Keratinocyte (primary cell): ENCODE results near the gene ACTMAP. TPM values are rescaled to one million over a fixed set of nuclear protein-coding genes. Genes with fewer than 3 reads are reported as not detected.

Source experiments
- DNase-seq: peaks from one replicate; pipeline ENCODE4 v3.0.0-alpha.2; 2011; ENCODE audit warnings: low read depth, missing footprints, low spot score
- FAIRE-seq: peaks from 2 replicates; lab custom pipeline; 2011; peaks lifted over from hg19 to GRCh38; lab: Jason Lieb, UNC
- H2AFZ ChIP-seq: 2 replicates; pipeline ENCODE4 v1.6.0; 2012; ENCODE audit warnings: low read length, control low read depth, inconsistent platforms; ENCODE audit not compliant: control insufficient read depth
- H3K27ac ChIP-seq: 2 replicates; pipeline ENCODE4 v1.5.1; 2011; ENCODE audit warnings: low read length; ENCODE audit not compliant: control insufficient read depth, insufficient read depth
- H3K27me3 ChIP-seq: 3 replicates; pipeline ENCODE4 v1.6.0; 2011; ENCODE audit warnings: low read length; ENCODE audit not compliant: control insufficient read depth, insufficient read depth; ENCODE audit errors: extremely low read depth
- H3K36me3 ChIP-seq, 2 experiments: 2 replicates in 1 of 2; 3 replicates in 1 of 2; pipeline ENCODE4 v1.5.1; 2011; ENCODE audit warnings: low read length in 2 of 2, mild to moderate bottlenecking in 1 of 2; ENCODE audit not compliant: control insufficient read depth in 2 of 2, insufficient read depth in 2 of 2; ENCODE audit errors: extremely low read depth in 1 of 2
- H3K4me1 ChIP-seq: 3 replicates; pipeline ENCODE4 v1.5.1; 2011; ENCODE audit warnings: low read length; ENCODE audit not compliant: control insufficient read depth, insufficient read depth; ENCODE audit errors: extremely low read depth
- H3K4me2 ChIP-seq: 3 replicates; pipeline ENCODE4 v1.6.0; 2011; ENCODE audit warnings: low read depth, low read length; ENCODE audit not compliant: control insufficient read depth, insufficient read depth; ENCODE audit errors: extremely low read depth
- H3K4me3 ChIP-seq, 3 experiments: fragments of 200-600 bp in 1 of 3; sonication (generic) in 1 of 3; 2 replicates in 2 of 3; 3 replicates in 1 of 3; pipeline ENCODE4 v1.5.1; 2011 to 2016; ENCODE audit warnings: low read length in 3 of 3, mild to moderate bottlenecking in 3 of 3, control low read depth in 2 of 3, inconsistent platforms in 1 of 3, low read depth in 1 of 3, mixed read lengths in 1 of 3, mixed run types in 1 of 3, moderate library complexity in 1 of 3; ENCODE audit not compliant: control insufficient read depth in 2 of 3, insufficient read depth in 2 of 3; ENCODE audit errors: extremely low read depth in 1 of 3
- H3K79me2 ChIP-seq: 2 replicates; pipeline ENCODE4 v1.6.0; 2012; ENCODE audit warnings: low read length; ENCODE audit not compliant: control insufficient read depth, insufficient read depth
- H3K9ac ChIP-seq: 3 replicates; pipeline ENCODE4 v1.6.0; 2011; ENCODE audit warnings: low read length; ENCODE audit not compliant: control insufficient read depth, insufficient read depth; ENCODE audit errors: extremely low read depth
- H3K9me1 ChIP-seq: 3 replicates; pipeline ENCODE4 v1.6.0; 2011; ENCODE audit warnings: low read length; ENCODE audit not compliant: control insufficient read depth, insufficient read depth; ENCODE audit errors: extremely low read depth
- H3K9me3 ChIP-seq: 2 replicates; pipeline ENCODE4 v1.5.1; 2012; ENCODE audit warnings: low read depth, low read length; ENCODE audit not compliant: control insufficient read depth
- H4K20me1 ChIP-seq: 3 replicates; pipeline ENCODE4 v1.6.0; 2011; ENCODE audit warnings: low read length; ENCODE audit not compliant: control insufficient read depth, insufficient read depth; ENCODE audit errors: extremely low read depth
- CTCF ChIP-seq, 3 experiments: IDR thresholded peaks in 1 of 3; conservative IDR thresholded peaks in 1 of 3; optimal IDR thresholded peaks in 1 of 3; 2 replicates in 2 of 3; 3 replicates in 1 of 3; pipeline versions ENCODE3 to v1.5.1; 2011; ENCODE audit warnings: low read length in 3 of 3, mild to moderate bottlenecking in 3 of 3, moderate library complexity in 2 of 3, control low read depth in 1 of 3, inconsistent platforms in 1 of 3; ENCODE audit not compliant: insufficient read depth in 2 of 3; ENCODE audit errors: extremely low read depth in 1 of 3
- EZH2 ChIP-seq: IDR thresholded peaks from one replicate; pipeline ENCODE4 v1.6.1; 2012; ENCODE audit warnings: inconsistent platforms, mild to moderate bottlenecking, low read length, moderate library complexity
- dilution Hi-C: fragments of 300-500 bp; cut with MboI; formaldehyde crosslinking; loops from one replicate; pipeline ENCODE4 v1.7.0; 2020; ENCODE audit warnings: low sequenced_read_pairs; ENCODE audit not compliant: extremely low pct_ligation_motif_present
- polyA plus RNA-seq, 5 experiments: library from polyadenylated mRNA; depleted of rRNA in 3 of 5; stranded (reverse) in 3 of 5; stranded (forward) in 1 of 5; unstranded in 1 of 5; fragments of >200 nt; gene quantifications; 1 replicate in 1 of 5; 2 replicates in 3 of 5; 3 replicates in 1 of 5; pipeline versions ENCODE4 v1.2.1 to v1.2.3, GENCODE V29; 2011 to 2012; ENCODE audit warnings: missing spikeins in 2 of 5, low read depth in 1 of 5, low replicate concordance in 1 of 5

The ACTMAP gene
- polyA plus RNA-seq, 1 donor (not counting 4 experiments of a cell fraction or from before 2014, with no cell fraction given): 1.4 TPM

GRCh38 chr19:40759352-40759751 is 9.1 kb upstream of the ACTMAP start:
- Histone ChIP-seq H3K4me2 (no peak overlapping the region), H3K27ac (no peak overlapping the region), H3K4me1 (peaks cover 24% of the 10 kb centered on the region), H3K79me2 (peaks cover 62% of the 10 kb centered on the region), H3K4me3 (no peak overlapping the region), H3K9ac (no peak overlapping the region), H2AFZ (no peak overlapping the region), H3K27me3 (no peaks in the 10 kb centered on the region), H4K20me1 (peaks cover 22% of the 10 kb centered on the region), H3K36me3 (peaks cover 57 to 78% of the 10 kb centered on the region in 2 experiments), H3K9me3 (no peaks in the 10 kb centered on the region), H3K9me1 (peaks cover 9% of the 10 kb centered on the region)
- DNase-seq (no peak), FAIRE-seq (no peak)
- no peak for TF ChIP-seq CTCF (optimal IDR thresholded peaks at IDR 0.05 in 1 of 3, IDR thresholded peaks at IDR 0.05 in 1 of 3, conservative IDR thresholded peaks at IDR 0.05 in 1 of 3; ENCODE audit: extremely low read depth in 1 of 3, insufficient read depth in 2 of 3, low read length in 3 of 3)
- TF ChIP-seq EZH2: no peak
- dilution Hi-C loops: no loop called here

GRCh38 chr19:40758491-40758890 is 8.2 kb upstream of the ACTMAP start:
- Histone ChIP-seq H3K4me3 (no peak overlapping the region), H3K27ac (no peak overlapping the region), H3K9me3 (no peaks in the 10 kb centered on the region), H3K36me3 (peaks cover 49 to 71% of the 10 kb centered on the region in 2 experiments), H3K79me2 (peaks cover 70% of the 10 kb centered on the region), H3K4me2 (no peak overlapping the region), H3K9me1 (peaks cover 9% of the 10 kb centered on the region), H2AFZ (no peak overlapping the region), H3K27me3 (no peaks in the 10 kb centered on the region), H3K4me1 (peaks cover 27% of the 10 kb centered on the region), H3K9ac (no peak overlapping the region), H4K20me1 (peaks cover 22% of the 10 kb centered on the region)
- TF ChIP-seq CTCF (optimal IDR thresholded peaks at IDR 0.05 in 1 of 3, IDR thresholded peaks at IDR 0.05 in 1 of 3, conservative IDR thresholded peaks at IDR 0.05 in 1 of 3; ENCODE audit: extremely low read depth in 1 of 3, insufficient read depth in 2 of 3, low read length in 3 of 3): no peak
- TF ChIP-seq EZH2: no peak
- DNase-seq (no peak), FAIRE-seq (no peak)
- dilution Hi-C loops: no loop called here
